ENCODE data around the gene DYNC1I1. TPM values are rescaled to one million over a fixed set of nuclear protein-coding genes. Genes with fewer than 3 reads are reported as not detected.

DYNC1I1 gene
- 0.71 and 0.86 TPM in 2 replicates for total RNA-seq

DNA sequence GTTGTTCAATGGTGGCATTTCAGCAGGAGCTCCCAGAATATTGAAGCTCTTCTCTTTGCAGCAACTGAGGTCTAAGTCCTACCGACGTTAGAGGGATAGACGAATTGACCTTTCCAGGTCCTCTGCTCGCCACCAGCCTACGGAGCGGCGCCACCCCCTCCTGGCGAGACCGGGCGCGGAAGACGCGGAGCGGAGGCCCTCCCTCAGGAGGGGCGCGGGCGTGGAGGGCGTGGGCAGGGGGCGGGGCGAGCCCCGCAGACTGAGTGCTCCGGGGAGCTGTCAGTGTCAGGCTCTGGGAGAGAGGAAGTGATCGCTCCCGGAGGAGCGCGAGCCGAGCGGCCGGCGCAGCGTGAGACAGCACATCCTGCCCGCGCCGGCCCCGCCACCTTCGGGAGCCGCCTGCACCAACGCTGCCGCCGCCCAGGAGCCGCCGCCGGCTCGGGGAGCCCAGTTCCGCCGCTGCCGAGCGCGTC lies at the start of gene DYNC1I1:
TSS of gene DYNC1I1 (plus strand) at position 257 of the 473 bp plus-strand sequence. CDS start 32,176 bp downstream, outside the sequence.

Other genes with a start within 250 kb of the DYNC1I1 start
- gene PDK4, start 176.0 kb upstream of the DYNC1I1 start, total RNA-seq: under 0.01 and 0.29 TPM in 2 replicates